IMR-90 (cell line): ENCODE data around the gene MIB1.

Experiments used
- POLR2A ChIP-seq: IDR thresholded peaks from 2 replicates; pipeline ENCODE4 v1.6.1; 2012; ENCODE audit warnings: mild to moderate bottlenecking, low read depth, low read length
- TF ChIP-seq, protein P1 (sequence below): conservative IDR thresholded peaks from 2 replicates; pipeline ENCODE4 v1.5.1; 2012; ENCODE audit warnings: mild to moderate bottlenecking, low read depth, low read length, improper control_type of control experiment

DNA sequence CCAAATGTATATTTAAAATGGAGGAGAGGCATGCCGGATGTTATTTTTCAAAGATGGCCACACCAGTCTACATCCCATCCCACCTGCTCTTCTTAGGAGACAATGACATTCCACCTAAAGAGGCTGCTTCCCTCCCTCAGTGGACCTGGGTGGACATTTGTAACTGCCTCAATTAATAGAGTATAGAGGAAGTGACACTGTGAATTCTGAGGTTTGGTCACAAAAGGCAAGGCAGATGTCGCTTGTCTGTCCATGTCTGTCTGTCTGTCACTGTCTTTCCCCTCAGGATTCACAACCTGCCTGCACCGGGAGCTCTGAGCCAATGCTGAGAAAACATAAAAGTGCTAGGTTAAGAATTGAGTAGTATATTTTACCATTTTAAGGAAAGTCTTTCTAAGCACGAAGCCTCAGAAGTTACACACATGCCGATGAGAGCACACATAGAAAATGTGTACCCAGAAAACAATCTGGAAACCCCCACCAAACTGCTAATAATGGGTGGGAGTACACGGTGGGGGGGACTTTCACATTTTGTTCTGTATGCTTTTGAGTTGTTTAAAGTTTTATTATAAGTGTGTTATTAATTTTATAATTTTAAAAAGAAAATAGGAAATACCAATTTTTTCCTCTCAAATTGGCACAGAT is 21.0 kb downstream of the MIB1 start:
- TF ChIP-seq, protein P1, sequence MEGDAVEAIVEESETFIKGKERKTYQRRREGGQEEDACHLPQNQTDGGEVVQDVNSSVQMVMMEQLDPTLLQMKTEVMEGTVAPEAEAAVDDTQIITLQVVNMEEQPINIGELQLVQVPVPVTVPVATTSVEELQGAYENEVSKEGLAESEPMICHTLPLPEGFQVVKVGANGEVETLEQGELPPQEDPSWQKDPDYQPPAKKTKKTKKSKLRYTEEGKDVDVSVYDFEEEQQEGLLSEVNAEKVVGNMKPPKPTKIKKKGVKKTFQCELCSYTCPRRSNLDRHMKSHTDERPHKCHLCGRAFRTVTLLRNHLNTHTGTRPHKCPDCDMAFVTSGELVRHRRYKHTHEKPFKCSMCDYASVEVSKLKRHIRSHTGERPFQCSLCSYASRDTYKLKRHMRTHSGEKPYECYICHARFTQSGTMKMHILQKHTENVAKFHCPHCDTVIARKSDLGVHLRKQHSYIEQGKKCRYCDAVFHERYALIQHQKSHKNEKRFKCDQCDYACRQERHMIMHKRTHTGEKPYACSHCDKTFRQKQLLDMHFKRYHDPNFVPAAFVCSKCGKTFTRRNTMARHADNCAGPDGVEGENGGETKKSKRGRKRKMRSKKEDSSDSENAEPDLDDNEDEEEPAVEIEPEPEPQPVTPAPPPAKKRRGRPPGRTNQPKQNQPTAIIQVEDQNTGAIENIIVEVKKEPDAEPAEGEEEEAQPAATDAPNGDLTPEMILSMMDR = no peak
- TF ChIP-seq POLR2A = no peak
